GM19239 (cell line): ENCODE measurements around the gene HLA-DOA.

Source experiments
- DNase-seq: peaks from one replicate; pipeline ENCODE4 v3.0.0; 2011; ENCODE audit warnings: low spot score; ENCODE audit not compliant: insufficient read length
- FAIRE-seq: peaks from 2 replicates; lab custom pipeline; 2011; peaks lifted over from hg19 to GRCh38; lab: Jason Lieb, UNC

HLA-DOA gene

GRCh38 chr6:32980488-32981038 is 28.8 kb downstream of the HLA-DOA start:
- FAIRE-seq (no peak), DNase-seq (no peak)

- FAIRE-seq, result no peak
Observed at GRCh38 chr6:32979720-32980487, 29.5 kb downstream of the HLA-DOA start.

DNA sequence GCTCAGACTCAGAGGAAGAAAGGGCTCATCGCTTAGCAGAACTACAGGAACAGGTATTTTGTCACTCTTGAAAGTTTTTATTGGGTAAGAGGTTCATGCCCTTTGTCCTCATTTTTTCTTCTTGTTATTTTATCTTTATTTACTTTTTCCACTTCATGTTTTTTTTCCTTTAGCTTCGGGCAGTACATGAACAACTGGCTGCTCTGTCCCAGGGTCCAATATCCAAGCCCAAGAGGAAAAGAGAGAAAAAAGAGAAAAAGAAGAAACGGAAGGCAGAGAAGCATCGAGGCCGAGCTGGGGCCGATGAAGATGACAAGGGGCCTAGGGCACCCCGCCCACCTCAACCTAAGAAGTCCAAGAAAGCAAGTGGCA is 31.5 kb downstream of the HLA-DOA start:
- no peak for DNase-seq
- FAIRE-seq, result no peak

More at GRCh38 chr6:32979720-32980487, 29.5 kb downstream of the HLA-DOA start:
- no peak for DNase-seq

DNA sequence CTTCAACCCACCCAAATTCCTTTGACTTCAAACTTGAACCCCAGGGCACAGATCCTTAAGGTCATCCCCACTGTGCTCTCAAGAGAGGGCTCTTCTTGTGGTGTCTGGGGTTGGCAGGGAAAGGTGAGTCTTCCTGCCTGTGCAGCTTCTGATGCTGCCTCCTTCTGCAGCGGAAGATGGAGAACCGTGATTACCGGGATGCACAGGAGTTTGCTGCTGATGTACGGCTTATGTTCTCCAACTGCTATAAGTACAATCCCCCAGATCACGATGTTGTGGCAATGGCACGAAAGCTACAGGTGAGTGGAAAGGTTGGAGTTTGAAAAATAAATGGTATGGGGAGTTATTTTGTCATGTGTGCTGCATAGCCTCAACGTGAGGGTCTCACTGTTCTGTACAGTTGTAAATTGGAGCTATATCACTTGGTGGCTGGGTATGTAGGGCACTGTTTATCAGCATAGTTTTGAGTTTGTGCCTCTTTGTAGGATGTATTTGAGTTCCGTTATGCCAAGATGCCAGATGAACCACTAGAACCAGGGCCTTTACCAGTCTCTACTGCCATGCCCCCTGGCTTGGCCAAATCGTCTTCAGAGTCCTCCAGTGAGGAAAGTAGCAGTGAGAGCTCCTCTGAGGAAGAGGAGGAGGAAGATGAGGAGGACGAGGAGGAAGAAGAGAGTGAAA is 32.0 kb downstream of the HLA-DOA start:
- DNase-seq (no peak), FAIRE-seq (no peak)

GRCh38 chr6:32976334-32977069 is 32.9 kb downstream of the HLA-DOA start:
- FAIRE-seq (no peak), DNase-seq (no peak)

DNA sequence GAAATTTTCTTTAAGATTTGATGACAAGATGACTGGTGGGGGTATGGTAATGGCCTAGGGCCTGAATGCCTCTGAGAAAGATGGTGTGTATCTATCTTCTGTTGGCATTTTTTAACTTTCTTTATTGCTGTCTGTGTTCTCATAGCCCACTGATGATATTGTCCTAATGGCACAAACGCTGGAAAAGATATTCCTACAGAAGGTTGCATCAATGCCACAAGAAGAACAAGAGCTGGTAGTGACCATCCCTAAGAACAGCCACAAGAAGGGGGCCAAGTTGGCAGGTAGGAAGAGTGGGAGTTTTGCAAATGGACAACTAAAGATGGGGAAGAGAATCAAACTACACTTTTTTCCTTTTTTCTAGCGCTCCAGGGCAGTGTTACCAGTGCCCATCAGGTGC is 33.5 kb downstream of the HLA-DOA start:
- DNase-seq (no peak), FAIRE-seq (no peak)

DNA sequence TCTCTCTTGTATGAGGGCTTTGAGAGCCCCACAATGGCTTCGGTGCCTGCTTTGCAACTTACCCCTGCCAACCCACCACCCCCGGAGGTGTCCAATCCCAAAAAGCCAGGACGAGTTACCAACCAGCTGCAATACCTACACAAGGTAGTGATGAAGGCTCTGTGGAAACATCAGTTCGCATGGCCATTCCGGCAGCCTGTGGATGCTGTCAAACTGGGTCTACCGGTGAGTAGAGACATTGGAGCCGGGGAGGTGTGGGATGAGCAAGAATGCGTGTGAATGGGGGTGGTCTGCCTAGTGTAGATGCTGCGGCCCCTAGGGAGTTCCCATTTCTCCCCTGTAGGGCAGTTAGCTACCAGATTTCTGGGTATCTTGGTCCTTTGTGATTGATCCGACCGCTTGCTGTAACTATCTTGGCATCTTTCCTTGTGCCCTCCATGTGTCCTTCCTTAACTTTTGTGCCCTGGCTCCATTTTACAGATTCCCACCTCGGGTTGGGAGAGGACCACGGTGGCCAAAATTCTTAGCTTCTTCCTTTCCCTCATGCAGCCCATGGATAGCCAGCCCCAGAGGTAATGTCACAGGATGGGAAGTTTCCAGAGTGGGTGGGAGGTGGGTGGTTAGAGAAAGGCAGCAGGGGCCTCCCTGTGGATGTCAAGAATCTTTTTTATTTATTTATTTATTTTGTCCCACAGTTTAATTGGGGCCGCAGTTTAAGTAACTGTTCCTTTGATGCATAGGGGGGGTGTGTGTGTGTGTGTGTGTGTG is 34.7 kb downstream of the HLA-DOA start:
- FAIRE-seq (no peak), DNase-seq (no peak)

DNA sequence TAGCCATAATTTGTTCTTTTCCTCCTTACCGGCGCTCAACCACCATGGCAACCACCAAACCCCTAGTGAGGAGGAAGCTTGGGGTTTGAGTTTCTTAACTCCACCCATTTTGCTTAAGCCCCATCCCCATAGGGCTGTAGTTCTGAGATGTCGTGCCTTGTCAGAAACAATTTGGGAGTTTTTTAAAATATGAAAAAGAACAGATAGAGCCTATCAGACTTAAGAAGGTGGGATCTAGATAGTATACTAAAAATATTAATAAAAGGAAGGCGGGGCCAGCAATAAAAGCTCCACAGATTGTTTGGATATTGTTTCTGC is 35.4 kb downstream of the HLA-DOA start:
- FAIRE-seq (peak; percentile 39), DNase-seq (no peak)

DNA sequence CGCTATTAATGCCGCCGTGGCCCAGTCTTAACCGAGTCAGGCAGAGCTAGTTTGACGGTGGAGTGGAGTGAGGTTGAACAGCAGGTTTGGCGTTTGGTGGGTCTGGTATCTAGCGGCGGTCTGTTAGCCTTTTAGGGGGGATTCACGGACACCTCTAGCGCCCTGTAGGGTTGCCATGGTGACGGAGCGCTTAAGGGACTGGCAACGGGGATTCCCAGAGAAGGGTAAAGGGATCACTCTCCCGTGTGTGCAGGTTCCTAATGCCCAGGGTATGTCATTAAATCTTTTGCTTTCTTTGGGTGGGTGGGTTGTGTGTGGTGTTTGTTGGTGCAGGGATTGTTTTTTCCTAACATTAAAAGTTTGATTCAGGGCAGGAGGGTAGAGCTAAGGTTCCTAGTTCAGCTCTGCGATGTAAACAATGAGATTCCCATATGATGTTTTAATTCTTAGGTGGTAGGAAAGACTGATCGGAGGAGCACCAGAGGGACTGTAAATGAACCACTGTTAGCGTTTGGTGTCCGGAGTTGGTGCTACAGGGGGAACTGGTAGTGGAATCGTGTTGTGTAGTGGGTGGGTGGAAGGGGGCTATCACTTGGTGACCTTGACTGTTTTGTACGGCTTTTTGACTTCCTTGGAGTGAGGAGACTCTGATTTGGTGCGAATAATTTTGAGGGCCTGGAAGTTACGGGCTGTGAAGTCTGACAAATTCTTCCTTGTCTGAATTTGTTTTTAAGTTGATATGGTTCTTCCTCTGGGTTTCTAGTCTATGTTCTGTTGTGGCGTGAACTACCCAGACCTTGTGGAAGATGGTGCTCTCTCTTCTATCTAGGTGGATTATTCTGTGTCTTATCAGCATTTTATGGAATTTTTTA is 36.0 kb downstream of the HLA-DOA start:
- no peak for FAIRE-seq
- DNase-seq, result no peak

DNA sequence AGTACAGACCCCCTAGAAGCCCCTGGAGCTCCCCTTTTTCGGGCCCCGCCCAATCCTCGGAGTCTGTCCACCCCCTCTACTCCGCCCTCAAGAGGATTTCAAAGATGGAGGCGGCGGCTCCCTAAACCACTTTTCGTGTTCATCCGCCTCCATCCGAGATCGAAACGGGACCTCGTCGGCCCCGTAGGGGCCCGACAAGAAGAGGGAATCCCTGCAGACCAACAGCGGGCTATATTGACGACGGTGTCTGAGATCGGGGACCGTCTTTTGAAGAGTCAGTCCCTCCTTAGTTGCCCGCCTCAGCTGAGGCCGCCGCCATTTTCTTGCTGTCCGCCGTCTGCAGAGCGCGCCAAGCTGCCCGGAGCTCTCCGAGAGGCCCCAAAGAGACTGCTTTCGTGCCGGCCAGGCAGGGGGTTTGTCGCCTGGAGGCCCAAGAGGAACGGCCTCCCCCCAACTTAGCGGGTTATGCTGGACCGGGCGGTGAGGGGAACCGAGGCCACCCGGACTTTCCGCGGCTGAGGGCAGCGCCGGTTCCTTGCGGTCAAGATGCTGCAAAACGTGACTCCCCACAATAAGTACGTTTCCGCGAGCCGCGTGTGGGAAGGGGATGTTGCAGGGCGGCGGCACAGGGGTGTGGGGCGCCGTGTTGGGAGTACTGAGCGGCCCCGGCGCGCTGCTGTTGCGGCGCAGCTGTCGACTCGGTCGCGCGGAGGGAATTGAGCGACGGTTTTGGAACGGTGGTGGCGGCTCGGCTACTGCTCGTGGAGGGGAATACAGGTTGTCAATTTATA is 36.8 kb downstream of the HLA-DOA start:
- DNase-seq (no peak), FAIRE-seq (no peak)

GRCh38 chr6:32971581-32972352 is 37.6 kb downstream of the HLA-DOA start:
- DNase-seq, result peak; percentile 64
- peak; percentile 94 for FAIRE-seq

GRCh38 chr6:32971242-32971580 is 38.2 kb downstream of the HLA-DOA start:
- FAIRE-seq, result peak; percentile 8
- DNase-seq, result no peak

DNA sequence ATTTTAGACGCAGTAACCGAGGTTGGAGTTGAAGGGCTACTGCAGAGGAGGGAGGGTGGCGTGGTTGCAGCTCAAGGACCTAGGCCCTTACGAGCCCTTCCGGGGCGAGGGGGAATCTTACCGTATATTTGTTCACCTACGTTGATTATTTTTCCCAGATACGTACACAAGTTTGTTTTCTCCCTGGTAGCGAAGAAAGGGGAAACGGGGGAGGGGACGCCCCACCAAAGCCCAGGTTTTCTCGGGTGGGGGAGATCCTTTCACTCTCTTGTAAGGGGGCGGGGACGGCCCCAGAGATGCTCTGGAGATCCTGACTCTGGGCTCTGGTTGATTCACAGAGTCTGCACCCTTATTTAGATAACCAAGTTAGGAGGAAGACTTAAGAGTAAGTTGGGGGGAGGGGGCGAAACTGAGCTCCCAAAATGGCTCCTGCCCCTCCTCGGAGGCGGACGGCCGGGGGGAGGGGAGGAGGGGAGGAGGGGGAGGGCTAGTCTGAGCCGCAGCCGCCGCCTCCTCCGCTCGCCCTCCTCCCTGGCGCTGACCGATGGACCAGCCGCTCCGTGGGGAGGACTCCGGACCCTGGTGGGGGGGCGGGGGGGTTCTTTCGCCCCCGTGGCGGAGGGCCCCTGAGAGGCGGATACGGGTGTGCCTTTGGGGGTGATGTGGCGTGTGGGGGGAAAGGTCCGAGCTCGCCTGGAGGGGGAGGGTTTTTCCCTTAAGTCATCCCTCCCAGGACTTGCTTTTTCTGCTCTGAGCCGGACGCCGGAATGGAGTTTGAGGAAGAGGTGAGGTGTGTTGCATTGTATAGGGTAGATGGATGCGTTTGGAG is 38.8 kb downstream of the HLA-DOA start:
- DNase-seq, result no peak
- FAIRE-seq, result peak; percentile 47

- peak; percentile 75 for FAIRE-seq
- no peak for DNase-seq
Observed at GRCh38 chr6:32969685-32970412, 39.5 kb downstream of the HLA-DOA start.

- peak; percentile 71 for FAIRE-seq
Observed at GRCh38 chr6:32968867-32969684, 40.3 kb downstream of the HLA-DOA start.

More at GRCh38 chr6:32968867-32969684, 40.3 kb downstream of the HLA-DOA start:
- DNase-seq, result no peak
